ENCODE measurements around the gene R3HDM4.

DNA sequence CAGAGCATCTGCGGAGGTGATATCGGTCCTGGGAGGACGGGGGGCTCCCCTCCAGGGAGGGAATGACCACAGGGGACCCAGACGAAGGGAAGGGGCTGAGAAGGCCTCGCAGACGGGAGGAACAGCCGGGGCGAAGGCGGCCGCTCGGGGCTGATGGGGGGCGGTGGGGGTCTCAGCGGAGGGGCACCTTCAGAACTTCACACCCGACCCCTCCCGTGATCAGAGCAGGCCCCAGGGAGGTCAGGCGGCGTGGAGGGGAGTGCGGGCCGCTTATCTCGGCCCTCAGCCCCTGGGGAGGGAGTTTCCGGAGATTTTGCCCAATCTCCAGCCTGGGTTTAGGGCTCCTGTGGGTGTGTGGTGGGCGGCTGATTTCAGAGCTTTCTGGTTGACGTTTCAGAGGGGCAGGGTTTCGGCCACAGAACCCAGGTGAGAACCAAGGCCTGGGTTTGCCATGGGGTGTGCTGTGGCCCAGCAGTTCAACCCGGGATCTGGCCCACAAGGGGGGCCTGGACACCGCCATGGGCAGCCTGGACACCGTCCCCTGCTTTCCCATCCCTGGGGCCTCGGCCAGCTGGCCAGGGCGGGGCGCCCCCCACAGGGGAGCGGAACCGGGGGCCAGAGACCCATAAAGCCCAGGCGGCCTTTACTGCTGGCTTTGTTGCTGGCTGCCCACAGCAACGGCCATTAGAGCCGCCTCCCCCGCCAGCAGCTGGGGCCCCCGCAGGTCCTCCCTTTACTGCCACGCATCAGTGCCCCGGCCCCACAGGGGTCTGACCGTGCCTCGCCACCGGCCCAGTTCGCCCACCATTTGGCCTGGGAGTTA, 41.9 kb upstream of the R3HDM4 start:
- TF ChIP-seq, protein P1, sequence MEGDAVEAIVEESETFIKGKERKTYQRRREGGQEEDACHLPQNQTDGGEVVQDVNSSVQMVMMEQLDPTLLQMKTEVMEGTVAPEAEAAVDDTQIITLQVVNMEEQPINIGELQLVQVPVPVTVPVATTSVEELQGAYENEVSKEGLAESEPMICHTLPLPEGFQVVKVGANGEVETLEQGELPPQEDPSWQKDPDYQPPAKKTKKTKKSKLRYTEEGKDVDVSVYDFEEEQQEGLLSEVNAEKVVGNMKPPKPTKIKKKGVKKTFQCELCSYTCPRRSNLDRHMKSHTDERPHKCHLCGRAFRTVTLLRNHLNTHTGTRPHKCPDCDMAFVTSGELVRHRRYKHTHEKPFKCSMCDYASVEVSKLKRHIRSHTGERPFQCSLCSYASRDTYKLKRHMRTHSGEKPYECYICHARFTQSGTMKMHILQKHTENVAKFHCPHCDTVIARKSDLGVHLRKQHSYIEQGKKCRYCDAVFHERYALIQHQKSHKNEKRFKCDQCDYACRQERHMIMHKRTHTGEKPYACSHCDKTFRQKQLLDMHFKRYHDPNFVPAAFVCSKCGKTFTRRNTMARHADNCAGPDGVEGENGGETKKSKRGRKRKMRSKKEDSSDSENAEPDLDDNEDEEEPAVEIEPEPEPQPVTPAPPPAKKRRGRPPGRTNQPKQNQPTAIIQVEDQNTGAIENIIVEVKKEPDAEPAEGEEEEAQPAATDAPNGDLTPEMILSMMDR (conservative IDR thresholded peaks at IDR 0.05 in 1 of 2, IDR thresholded peaks at IDR 0.05 in 1 of 2; ENCODE audit: extremely low read depth in 1 of 2, insufficient read depth in 1 of 2, low read depth in 1 of 2, low read length in 2 of 2) = no peak
- TF ChIP-seq EZH2 (IDR thresholded peaks at IDR 0.05; ENCODE audit: borderline replicate concordance, low read length) = no peak
